KMS-11 (cell line): ENCODE data around the gene CACNA2D1.

Source experiments
- H2AFZ ChIP-seq: fragments of 200-600 bp; sonication (generic); 2 replicates; pipeline ENCODE4 v1.6.1; 2016; ENCODE audit warnings: antibody characterized with exemption, mixed run types, low read depth
- H3K27ac ChIP-seq: fragments of 200-600 bp; sonication (generic); 2 replicates; pipeline ENCODE4 v1.6.1; 2016; ENCODE audit warnings: mild to moderate bottlenecking, mixed run types
- H3K27me3 ChIP-seq: fragments of 200-600 bp; sonication (generic); 2 replicates; pipeline ENCODE4 v1.6.1; 2017; ENCODE audit warnings: mild to moderate bottlenecking, low read depth, mixed run types, moderate library complexity; ENCODE audit not compliant: insufficient read depth
- H3K36me3 ChIP-seq: fragments of 200-600 bp; sonication (generic); 2 replicates; pipeline ENCODE4 v1.6.1; 2017; ENCODE audit warnings: mild to moderate bottlenecking, mixed run types; ENCODE audit not compliant: insufficient read depth
- H3K4me1 ChIP-seq: fragments of 200-600 bp; sonication (generic); 2 replicates; pipeline ENCODE4 v1.6.1; 2016; ENCODE audit warnings: mild to moderate bottlenecking, low read depth, mixed run types; ENCODE audit not compliant: poor library complexity, severe bottlenecking
- H3K4me2 ChIP-seq: fragments of 200-600 bp; sonication (generic); 2 replicates; pipeline ENCODE4 v1.7.0; 2016; ENCODE audit warnings: mild to moderate bottlenecking, mixed run types
- H3K4me3 ChIP-seq: fragments of 200-600 bp; sonication (generic); IDR thresholded peaks from 2 replicates; pipeline ENCODE4 v1.6.1; 2017; ENCODE audit warnings: low read depth, low read length, mixed read lengths; ENCODE audit not compliant: insufficient read depth
- H3K79me2 ChIP-seq: fragments of 200-600 bp; sonication (generic); 2 replicates; pipeline ENCODE4 v1.6.1; 2016; ENCODE audit warnings: low read depth, mixed run types; ENCODE audit not compliant: insufficient read depth
- H3K9ac ChIP-seq: fragments of 200-600 bp; sonication (generic); 2 replicates; pipeline ENCODE4 v1.6.1; 2016; ENCODE audit warnings: mild to moderate bottlenecking, mixed run types
- H4K20me1 ChIP-seq: fragments of 200-600 bp; sonication (generic); 2 replicates; pipeline ENCODE4 v1.6.1; 2016; ENCODE audit warnings: mild to moderate bottlenecking, mixed run types; ENCODE audit not compliant: insufficient read depth
- CTCF ChIP-seq: fragments of 200-600 bp; sonication (generic); conservative IDR thresholded peaks from 2 replicates; pipeline ENCODE4 v1.6.1; 2017; ENCODE audit warnings: low read depth, mild to moderate bottlenecking, antibody characterized with exemption, low read length, moderate library complexity, mixed read lengths

The CACNA2D1 gene

GRCh38 chr7:82156168-82156567, 287.4 kb downstream of the CACNA2D1 start:
- H3K36me3 ChIP-seq, result no peaks in the 10 kb centered on the region
- no peaks in the 10 kb centered on the region for H3K79me2 ChIP-seq
- no peak overlapping the region for H3K4me2 ChIP-seq
- no peak overlapping the region for H3K4me3 ChIP-seq
- no peak overlapping the region for H3K27ac ChIP-seq
- H3K9ac ChIP-seq, result no peak overlapping the region
- no peak for TF ChIP-seq CTCF
- no peaks in the 10 kb centered on the region for H4K20me1 ChIP-seq
- H3K4me1 ChIP-seq, result no peaks in the 10 kb centered on the region
- H3K27me3 ChIP-seq, result no peaks in the 10 kb centered on the region
- no peak overlapping the region for H2AFZ ChIP-seq

- no peaks in the 10 kb centered on the region for H4K20me1 ChIP-seq
- H3K4me3 ChIP-seq, result no peak overlapping the region
- no peak overlapping the region for H2AFZ ChIP-seq
- no peak for TF ChIP-seq CTCF
- no peak overlapping the region for H3K27ac ChIP-seq
- H3K4me2 ChIP-seq, result no peak overlapping the region
- H3K9ac ChIP-seq, result no peak overlapping the region
- H3K4me1 ChIP-seq, result no peaks in the 10 kb centered on the region
- H3K79me2 ChIP-seq, result no peaks in the 10 kb centered on the region
- no peaks in the 10 kb centered on the region for H3K27me3 ChIP-seq
- no peaks in the 10 kb centered on the region for H3K36me3 ChIP-seq
Observed at GRCh38 chr7:82154728-82155127, 288.8 kb downstream of the CACNA2D1 start.

- no peaks in the 10 kb centered on the region for H3K79me2 ChIP-seq
- H3K4me2 ChIP-seq, result no peak overlapping the region
- no peaks in the 10 kb centered on the region for H3K4me1 ChIP-seq
- H3K36me3 ChIP-seq, result no peaks in the 10 kb centered on the region
- no peaks in the 10 kb centered on the region for H4K20me1 ChIP-seq
- H3K4me3 ChIP-seq, result no peak overlapping the region
- no peaks in the 10 kb centered on the region for H3K27me3 ChIP-seq
- H3K27ac ChIP-seq, result no peak overlapping the region
- H2AFZ ChIP-seq, result no peak overlapping the region
- no peak for TF ChIP-seq CTCF
- H3K9ac ChIP-seq, result no peak overlapping the region
Observed at GRCh38 chr7:82153776-82154175, 289.8 kb downstream of the CACNA2D1 start.

- Histone ChIP-seq H3K36me3 (no peaks in the 10 kb centered on the region), H3K4me2 (no peak overlapping the region), H2AFZ (no peak overlapping the region), H3K79me2 (no peaks in the 10 kb centered on the region), H3K27ac (no peak overlapping the region), H4K20me1 (no peaks in the 10 kb centered on the region), H3K4me1 (no peaks in the 10 kb centered on the region), H3K4me3 (no peak overlapping the region), H3K27me3 (no peaks in the 10 kb centered on the region), H3K9ac (no peak overlapping the region)
- TF ChIP-seq CTCF, result no peak
Observed at GRCh38 chr7:82152858-82153257, 290.7 kb downstream of the CACNA2D1 start.
